H1 (cell line): ENCODE measurements around the gene MYH7. TPM values are rescaled to one million over a fixed set of nuclear protein-coding genes. Genes with fewer than 3 reads are reported as not detected.

Experiments used
- CTCF ChIA-PET: fragments of 300-600 bp; sonication (Branson Sonifier 250); formaldehyde crosslinking; loops from one replicate; lab custom pipeline; 2021; ENCODE audit not compliant: partially characterized antibody; lab: Charles Lee
- POLR2A ChIA-PET: fragments of 300-600 bp; sonication (Branson Sonifier 250); formaldehyde crosslinking; loops from one replicate; lab custom pipeline; 2021; ENCODE audit warnings: inconsistent platforms; ENCODE audit not compliant: partially characterized antibody; lab: Charles Lee
- DNase-seq, 2 experiments: peaks; one replicate each; pipeline versions ENCODE4 v3.0.0 to v3.0.0-alpha.2; 2010 to 2022; ENCODE audit warnings: low spot score in 2 of 2, low read depth in 1 of 2, mixed read lengths in 1 of 2
- FAIRE-seq: peaks from 2 replicates; lab custom pipeline; 2011; peaks lifted over from hg19 to GRCh38; lab: Jason Lieb, UNC
- H2AFZ ChIP-seq: 2 replicates; pipeline ENCODE4 v1.8.1; 2012; ENCODE audit warnings: low read length, inconsistent platforms
- H2AK5ac ChIP-seq: 2 replicates; pipeline ENCODE4 v1.6.1; 2013; ENCODE audit warnings: low read depth, low read length
- H2BK120ac ChIP-seq: replicated peaks from 2 replicates; pipeline ENCODE3; 2013; ENCODE audit warnings: low read depth, low read length, inconsistent platforms
- H2BK12ac ChIP-seq: 2 replicates; pipeline ENCODE4 v1.6.1; 2013; ENCODE audit warnings: low read depth, low read length
- H2BK15ac ChIP-seq: 2 replicates; pipeline ENCODE4 v1.6.1; 2013; ENCODE audit warnings: low read length
- H2BK20ac ChIP-seq: 2 replicates; pipeline ENCODE4 v1.6.1; 2013; ENCODE audit warnings: low read length
- H2BK5ac ChIP-seq: 2 replicates; pipeline ENCODE4 v1.6.1; 2013; ENCODE audit warnings: low read depth, low read length
- H3K14ac ChIP-seq: 2 replicates; pipeline ENCODE4 v1.6.1; 2013; ENCODE audit warnings: inconsistent platforms; ENCODE audit not compliant: insufficient read length
- H3K18ac ChIP-seq: 2 replicates; pipeline ENCODE4 v1.6.1; 2013; ENCODE audit warnings: low read length; ENCODE audit errors: extremely low read depth
- H3K23ac ChIP-seq: 2 replicates; pipeline ENCODE4 v1.6.1; 2013; ENCODE audit warnings: inconsistent platforms; ENCODE audit not compliant: insufficient read length
- H3K23me2 ChIP-seq: 2 replicates; pipeline ENCODE4 v1.6.1; 2013; ENCODE audit warnings: low read depth, low read length
- H3K27ac ChIP-seq: 2 replicates; pipeline ENCODE4 v1.6.1; 2011; ENCODE audit warnings: low read depth, low read length, inconsistent platforms
- H3K27me3 ChIP-seq, 4 experiments: replicated peaks in 1 of 4; 1 replicate in 1 of 4; 2 replicates in 3 of 4; pipeline versions ENCODE4 v1.6.1 to v1.8.1; 2011 to 2013; ENCODE audit warnings: low read length in 3 of 4, mild to moderate bottlenecking in 3 of 4, inconsistent platforms in 2 of 4, mixed read lengths in 2 of 4, moderate library complexity in 1 of 4; ENCODE audit not compliant: control insufficient read depth in 3 of 4, insufficient read depth in 3 of 4; ENCODE audit errors: extremely low read depth in 1 of 4
- H3K36me3 ChIP-seq, 4 experiments: 2 replicates each; pipeline versions ENCODE4 v1.6.1 to v1.8.1; 2011 to 2013; ENCODE audit warnings: mild to moderate bottlenecking in 4 of 4, low read length in 3 of 4, moderate library complexity in 2 of 4, control low read depth in 1 of 4, inconsistent platforms in 1 of 4; ENCODE audit not compliant: insufficient read depth in 4 of 4, control insufficient read depth in 2 of 4
- H3K4ac ChIP-seq: replicated peaks from 2 replicates; pipeline ENCODE3; 2013; ENCODE audit warnings: low read length, low read depth, mixed read lengths, inconsistent platforms; ENCODE audit not compliant: insufficient read length
- H3K4me1 ChIP-seq, 4 experiments: replicated peaks in 1 of 4; 1 replicate in 1 of 4; 2 replicates in 3 of 4; pipeline versions ENCODE4 v1.6.1 to v1.8.1; 2011 to 2013; ENCODE audit warnings: low read length in 3 of 4, inconsistent platforms in 2 of 4, mixed read lengths in 1 of 4; ENCODE audit not compliant: insufficient read depth in 4 of 4, control insufficient read depth in 3 of 4
- H3K4me2 ChIP-seq, 2 experiments: 2 replicates each; pipeline versions ENCODE4 v1.6.1 to v1.8.1; 2011 to 2013; ENCODE audit warnings: low read depth in 2 of 2, low read length in 2 of 2, control low read depth in 1 of 2, inconsistent platforms in 1 of 2, mild to moderate bottlenecking in 1 of 2; ENCODE audit not compliant: insufficient read depth in 1 of 2
- H3K4me3 ChIP-seq, 4 experiments: fragments of 200-600, 300-600 bp in 1 of 4; sonication (generic), shearing (Covaris generic), sonication (Bioruptor Twin) in 1 of 4; 2 replicates each; pipeline versions ENCODE4 v1.5.1 to v1.8.1; 2011 to 2016; ENCODE audit warnings: low read length in 4 of 4, low read depth in 3 of 4, control low read depth in 2 of 4, inconsistent platforms in 2 of 4, mild to moderate bottlenecking in 2 of 4, mixed read lengths in 1 of 4, moderate library complexity in 1 of 4; ENCODE audit not compliant: insufficient read depth in 2 of 4; ENCODE audit errors: extremely low read depth in 1 of 4
- H3K56ac ChIP-seq: replicated peaks from 2 replicates; pipeline ENCODE3; 2013; ENCODE audit warnings: low read depth, mild to moderate bottlenecking, mixed read lengths, low read length, inconsistent platforms; ENCODE audit not compliant: insufficient read length
- H3K79me1 ChIP-seq: 2 replicates; pipeline ENCODE4 v1.6.1; 2013; ENCODE audit warnings: low read depth, low read length, control low read depth
- H3K79me2 ChIP-seq, 2 experiments: 2 replicates each; pipeline versions ENCODE4 v1.6.1 to v1.8.1; 2012 to 2013; ENCODE audit warnings: low read length in 2 of 2, mild to moderate bottlenecking in 2 of 2, inconsistent platforms in 1 of 2; ENCODE audit not compliant: insufficient read depth in 2 of 2, control insufficient read depth in 1 of 2
- H3K9ac ChIP-seq, 4 experiments: replicated peaks in 1 of 4; 1 replicate in 1 of 4; 2 replicates in 3 of 4; pipeline versions ENCODE4 v1.6.1 to v1.8.1; 2011 to 2013; ENCODE audit warnings: low read depth in 3 of 4, low read length in 3 of 4, control low read depth in 2 of 4, mild to moderate bottlenecking in 2 of 4, moderate library complexity in 2 of 4, inconsistent platforms in 1 of 4; ENCODE audit errors: extremely low read depth in 1 of 4
- H3K9me3 ChIP-seq, 2 experiments: 2 replicates each; pipeline versions ENCODE4 v1.6.1 to v1.8.1; 2012 to 2013; ENCODE audit warnings: mild to moderate bottlenecking in 2 of 2, moderate library complexity in 2 of 2, control low read depth in 1 of 2, inconsistent platforms in 1 of 2, low read depth in 1 of 2, low read length in 1 of 2, mixed read lengths in 1 of 2; ENCODE audit not compliant: insufficient read depth in 2 of 2
- H4K20me1 ChIP-seq, 2 experiments: replicated peaks in 1 of 2; 2 replicates each; pipeline versions ENCODE3 to v1.8.1; 2011 to 2013; ENCODE audit warnings: inconsistent platforms in 2 of 2, low read length in 2 of 2, mild to moderate bottlenecking in 1 of 2; ENCODE audit not compliant: insufficient read depth in 2 of 2, control insufficient read depth in 1 of 2
- H4K5ac ChIP-seq: 2 replicates; pipeline ENCODE4 v1.6.1; 2013; ENCODE audit warnings: low read length, low read depth, mixed read lengths, inconsistent platforms; ENCODE audit not compliant: insufficient read length
- H4K8ac ChIP-seq: 2 replicates; pipeline ENCODE4 v1.8.0; 2013; ENCODE audit warnings: mild to moderate bottlenecking, moderate library complexity, low read length, inconsistent platforms; ENCODE audit not compliant: insufficient read depth; ENCODE audit errors: extremely low read depth
- H4K91ac ChIP-seq: replicated peaks from 2 replicates; pipeline ENCODE3; 2013; ENCODE audit warnings: low read length, mixed read lengths, inconsistent platforms; ENCODE audit not compliant: insufficient read length
- CBX5 ChIP-seq: fragments of 300-800, 300-1000 bp; sonication (generic); IDR thresholded peaks from 2 replicates; pipeline ENCODE4 v1.7.1; 2016; ENCODE audit warnings: antibody characterized with exemption, low read length, low read depth
- CTCF ChIP-seq, 3 experiments: IDR thresholded peaks; 1 replicate in 2 of 3; 2 replicates in 1 of 3; pipeline versions ENCODE4 v1.5.1 to v1.6.1; 2011; ENCODE audit warnings: low read length in 3 of 3, mild to moderate bottlenecking in 3 of 3, inconsistent platforms in 2 of 3, low read depth in 1 of 3, moderate library complexity in 1 of 3; ENCODE audit not compliant: insufficient read depth in 1 of 3; ENCODE audit errors: control extremely low read depth in 1 of 3
- GABPA ChIP-seq: IDR thresholded peaks from 2 replicates; pipeline ENCODE4 v1.6.1; 2011; ENCODE audit warnings: mild to moderate bottlenecking, low read length, moderate library complexity, borderline replicate concordance; ENCODE audit not compliant: insufficient read depth
- JUN ChIP-seq: IDR thresholded peaks from 2 replicates; pipeline ENCODE4 v1.6.1; 2011; ENCODE audit warnings: low read depth, mild to moderate bottlenecking, improper control_type of control experiment, low read length
- RAD21 ChIP-seq, 2 experiments: IDR thresholded peaks in 1 of 2; conservative IDR thresholded peaks in 1 of 2; 2 replicates each; pipeline ENCODE4 v1.6.1; 2011; ENCODE audit warnings: low read depth in 2 of 2, low read length in 2 of 2, improper control_type of control experiment in 1 of 2, inconsistent platforms in 1 of 2, mild to moderate bottlenecking in 1 of 2, moderate library complexity in 1 of 2
- RFX5 ChIP-seq: IDR thresholded peaks from 2 replicates; pipeline ENCODE4 v1.6.1; 2011; ENCODE audit warnings: low read depth, low read length, improper control_type of control experiment, borderline replicate concordance
- SP1 ChIP-seq: IDR thresholded peaks from 2 replicates; pipeline ENCODE4 v1.6.1; 2011; ENCODE audit warnings: low read depth, low read length
- SUZ12 ChIP-seq: fragments of 200-600 bp; sonication (generic); IDR thresholded peaks from 2 replicates; pipeline ENCODE4 v1.6.1; 2012; ENCODE audit warnings: mild to moderate bottlenecking, inconsistent platforms, low read length, moderate library complexity, mixed read lengths
- WGBS, 2 experiments: shearing (Covaris generic) in 1 of 2; methylation state at CpG; one replicate each; pipeline versions ENCODE4 v1.1.6 to v1.1.7; 2013 to 2015; ENCODE audit warnings: low lambda C conversion rate in 2 of 2, mixed read lengths in 2 of 2, inconsistent platforms in 1 of 2, low coverage in 1 of 2, missing lambda C conversion rate in 1 of 2; ENCODE audit not compliant: insufficient replicate concordance in 2 of 2, insufficient coverage in 1 of 2, insufficient read length in 1 of 2; ENCODE audit errors: extremely low coverage in 1 of 2, missing lambda C conversion rate in 1 of 2; 5-methylcytosine and 5-hydroxymethylcytosine counted together
- polyA plus RNA-seq, 7 experiments: library from polyadenylated mRNA; depleted of rRNA in 3 of 7; stranded (reverse) in 5 of 7; unstranded in 2 of 7; fragments of >200 nt in 5 of 7; fragments of 200-250 nt in 2 of 7; gene quantifications; 1 replicate in 5 of 7; 2 replicates in 1 of 7; 4 replicates in 1 of 7; pipeline versions ENCODE4 v1.2.1 to v1.2.3, GENCODE V29; 2011 to 2013; ENCODE audit warnings: missing spikeins in 2 of 7, mixed read lengths in 2 of 7
- total RNA-seq: library from RNA; stranded (reverse); fragmentation: NEBNext Ultra II Directional; extraction: Animal tissue kit (Norgen Biotek cat#: 25700); gene quantifications from 2 replicates; pipeline ENCODE4 v1.2.1, GENCODE V29; 2021
- TF ChIP-seq, protein P1 (sequence below): IDR thresholded peaks from 2 replicates; pipeline ENCODE4 v1.6.1; 2011; ENCODE audit warnings: low read length, improper control_type of control experiment

MYH7 gene
- total and polyA plus RNA-seq, 2 of the 8 experiments (the other 6 are each of a cell fraction or from before 2014, with no cell fraction given), result not detected

DNA sequence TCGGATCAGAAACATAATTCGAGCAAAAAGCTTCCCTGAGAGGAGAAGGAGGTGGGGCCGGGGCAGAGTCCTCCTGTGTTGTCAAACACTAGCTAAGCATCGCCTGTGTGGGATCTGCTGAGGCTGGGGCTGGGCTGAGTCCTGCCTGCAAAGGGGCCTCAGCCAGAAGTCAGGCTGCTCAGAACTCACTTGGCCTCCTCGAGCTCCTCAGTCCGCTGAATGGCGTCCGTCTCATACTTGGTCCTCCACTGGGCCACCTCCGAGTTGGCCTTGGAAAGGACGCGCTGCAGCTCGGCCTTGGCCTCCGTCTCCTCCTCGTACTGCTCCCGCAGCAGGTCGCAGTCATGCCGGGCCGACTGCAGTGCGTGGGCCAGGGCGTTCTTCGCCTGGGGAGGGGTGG is 17.4 kb downstream of the MYH7 start:
- CTCF ChIA-PET, result interaction anchor here (0.7 to 2.3 kb wide), 5 partner anchors 9 to 91 kb away, joined by 3 to 6 read pairs (median 3); no protein-coding TSS in a partner anchor
- no peak overlapping the region for H2BK15ac ChIP-seq
- H3K4me2 ChIP-seq, result no peak overlapping the region
- H2BK120ac ChIP-seq, result no peak overlapping the region
- H3K4ac ChIP-seq, result no peak overlapping the region
- FAIRE-seq (no peak), DNase-seq (no peak)
- WGBS, 2 experiments, result 90% methylated on average over 21 of the region's 21 CpGs; no CpG with 5 or more reads in 1 of the 2 experiments
- H3K36me3 ChIP-seq, result no peaks in the 10 kb centered on the region
- H2BK20ac ChIP-seq, result no peak overlapping the region
- POLR2A ChIA-PET, result interaction anchor here (1.2 kb wide), 1 partner anchor 12 kb away, joined by 3 read pairs; no protein-coding TSS in a partner anchor
- H3K14ac ChIP-seq, result no peak overlapping the region
- no peak overlapping the region for H2BK5ac ChIP-seq
- no peak overlapping the region for H3K56ac ChIP-seq
- no peak overlapping the region for H3K4me3 ChIP-seq
- no peak overlapping the region for H3K9ac ChIP-seq
- no peak overlapping the region for H2AFZ ChIP-seq
- H3K27me3 ChIP-seq, result no peaks in the 10 kb centered on the region; a peak in 1 of 7 replicates
- H3K23me2 ChIP-seq, result no peaks in the 10 kb centered on the region
- no peak overlapping the region for H3K27ac ChIP-seq
- no peak overlapping the region for H3K23ac ChIP-seq
- no peak overlapping the region for H4K5ac ChIP-seq
- no peak overlapping the region for H2AK5ac ChIP-seq
- no peak overlapping the region for H4K91ac ChIP-seq
- no peak overlapping the region for H2BK12ac ChIP-seq
- H4K8ac ChIP-seq, result no peak overlapping the region; the same call in 1 of the 2 replicates
- H3K79me2 ChIP-seq, result no peaks in the 10 kb centered on the region
- no peak overlapping the region for H3K18ac ChIP-seq
- no peaks in the 10 kb centered on the region; a peak in 1 of 7 replicates for H3K4me1 ChIP-seq
- no peaks in the 10 kb centered on the region for H3K79me1 ChIP-seq
- no peaks in the 10 kb centered on the region for H3K9me3 ChIP-seq
- H4K20me1 ChIP-seq, result no peaks in the 10 kb centered on the region
- TF ChIP-seq JUN (no peak), CTCF (IDR thresholded peaks at IDR 0.05; ENCODE audit: control extremely low read depth in 1 of 3, insufficient read depth in 1 of 3, low read depth in 1 of 3, low read length in 3 of 3) (no peak), GABPA (no peak), SP1 (no peak), SUZ12 (no peak), RFX5 (no peak), RAD21 (IDR thresholded peaks at IDR 0.05 in 1 of 2, conservative IDR thresholded peaks at IDR 0.05 in 1 of 2; ENCODE audit: low read depth in 2 of 2, low read length in 2 of 2) (no peak), CBX5 (no peak)
- TF ChIP-seq, protein P1, sequence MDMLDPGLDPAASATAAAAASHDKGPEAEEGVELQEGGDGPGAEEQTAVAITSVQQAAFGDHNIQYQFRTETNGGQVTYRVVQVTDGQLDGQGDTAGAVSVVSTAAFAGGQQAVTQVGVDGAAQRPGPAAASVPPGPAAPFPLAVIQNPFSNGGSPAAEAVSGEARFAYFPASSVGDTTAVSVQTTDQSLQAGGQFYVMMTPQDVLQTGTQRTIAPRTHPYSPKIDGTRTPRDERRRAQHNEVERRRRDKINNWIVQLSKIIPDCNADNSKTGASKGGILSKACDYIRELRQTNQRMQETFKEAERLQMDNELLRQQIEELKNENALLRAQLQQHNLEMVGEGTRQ, result no peak
